ENCODE data around the gene ZNF768. TPM values are rescaled to one million over a fixed set of nuclear protein-coding genes. Genes with fewer than 3 reads are reported as not detected.

The ZNF768 gene
- total and polyA plus RNA-seq, 2 of the 13 experiments (the other 11 are each of a cell fraction or from before 2014, with no cell fraction given): 26.7 to 34.4 TPM

- in situ Hi-C loops (cut with HindIII; ENCODE audit: extremely low pct_ligation_motif_present, low pct_unique_long_range_greater_than_20kb): no loop called here
- no peak overlapping the region for H3K4me2 ChIP-seq (ENCODE audit: low read depth, low read length)
- DNase-seq (ENCODE audit: low spot score) (no peak), FAIRE-seq (no peak), ATAC-seq (no peak)
- no peak overlapping the region for H3K27ac ChIP-seq (ENCODE audit: extremely low read length, insufficient read depth, low read length)
- no peaks in the 10 kb centered on the region for H3K9me3 ChIP-seq (ENCODE audit: low read length)
- CTCF ChIA-PET (ENCODE audit: low intra/inter-chr PET ratio, low total read pairs): no interaction called here
- H3K27me3 ChIP-seq (ENCODE audit: control insufficient read depth in 1 of 2, insufficient read depth in 2 of 2, low read length in 2 of 2): no peaks in the 10 kb centered on the region; a peak in 1 of 5 replicates
- no peak overlapping the region for H2AFZ ChIP-seq (ENCODE audit: low read length)
- no peaks in the 10 kb centered on the region for H4K20me1 ChIP-seq (ENCODE audit: insufficient read depth, low read length)
- POLR2A ChIA-PET: no interaction called here
- WGBS (ENCODE audit: low lambda C conversion rate): 73% methylated on average over 12 of the region's 12 CpGs
- no TSS peak for BruUV-seq (replicated peaks)
- no peak overlapping the region for H3K4me3 ChIP-seq (replicated peaks in 1 of 3; ENCODE audit: insufficient read depth in 1 of 3, low read depth in 2 of 3, low read length in 3 of 3)
- no peak overlapping the region for H3K9ac ChIP-seq (ENCODE audit: insufficient read depth, low read depth, low read length)
- H3K36me3 ChIP-seq (replicated peaks in 1 of 2; ENCODE audit: control insufficient read depth in 1 of 2, insufficient read depth in 2 of 2, low read length in 2 of 2): no peaks in the 10 kb centered on the region
- TF ChIP-seq ZNF263 (CRISPR knock-in tag; IDR thresholded peaks at IDR 0.05) (peak; percentile 82), ZNF784 (CRISPR knock-in tag; IDR thresholded peaks at IDR 0.05; ENCODE audit: borderline replicate concordance) (no peak)
- intact Hi-C loops (cut with micrococcal nuclease; ENCODE audit: unreplicated experiment): no loop called here
- H3K4me1 ChIP-seq (ENCODE audit: insufficient read depth, low read length): peaks cover 10% of the 10 kb centered on the region
- H3K79me2 ChIP-seq (ENCODE audit: insufficient read depth, low read length): no peaks in the 10 kb centered on the region
Observed at GRCh38 chr16:30494709-30495108, 31.7 kb downstream of the ZNF768 start.

GRCh38 chr16:30493941-30494488 is 32.4 kb downstream of the ZNF768 start:
- ChIA-PET POLR2A (no interaction called here), CTCF (ENCODE audit: low intra/inter-chr PET ratio, low total read pairs) (no interaction called here)
- Histone ChIP-seq H4K20me1 (ENCODE audit: insufficient read depth, low read length) (no peaks in the 10 kb centered on the region), H3K9me3 (ENCODE audit: low read length) (no peaks in the 10 kb centered on the region), H3K4me2 (ENCODE audit: low read depth, low read length) (no peak overlapping the region), H3K27ac (ENCODE audit: extremely low read length, insufficient read depth, low read length) (no peak overlapping the region), H3K79me2 (ENCODE audit: insufficient read depth, low read length) (no peaks in the 10 kb centered on the region), H3K4me1 (ENCODE audit: insufficient read depth, low read length) (peaks cover 17% of the 10 kb centered on the region), H3K36me3 (replicated peaks in 1 of 2; ENCODE audit: control insufficient read depth in 1 of 2, insufficient read depth in 2 of 2, low read length in 2 of 2) (no peaks in the 10 kb centered on the region), H3K9ac (ENCODE audit: insufficient read depth, low read depth, low read length) (no peak overlapping the region), H3K4me3 (replicated peaks in 1 of 3; ENCODE audit: insufficient read depth in 1 of 3, low read depth in 2 of 3, low read length in 3 of 3) (no peak overlapping the region), H3K27me3 (ENCODE audit: control insufficient read depth in 1 of 2, insufficient read depth in 2 of 2, low read length in 2 of 2) (no peaks in the 10 kb centered on the region; a peak in 1 of 5 replicates), H2AFZ (ENCODE audit: low read length) (no peak overlapping the region)
- FAIRE-seq (no peak), DNase-seq (ENCODE audit: low spot score) (no peak), ATAC-seq (no peak; the same call in 2 of the 3 replicates)
- intact Hi-C loops (cut with micrococcal nuclease; ENCODE audit: unreplicated experiment): no loop called here
- TF ChIP-seq FOXJ3 (CRISPR knock-in tag; IDR thresholded peaks at IDR 0.05; ENCODE audit: borderline replicate concordance): no peak
- TF ChIP-seq HNF4G (IDR thresholded peaks at IDR 0.05; ENCODE audit: borderline replicate concordance, low read depth, low read length): no peak
- TF ChIP-seq HNF4G (CRISPR knock-in tag; IDR thresholded peaks at IDR 0.05; ENCODE audit: borderline replicate concordance, low read depth): no peak
- no peak for TF ChIP-seq ZKSCAN8 (CRISPR knock-in tag; IDR thresholded peaks at IDR 0.05; ENCODE audit: borderline replicate concordance)
- no peak for TF ChIP-seq ZSCAN29 (CRISPR knock-in tag; conservative IDR thresholded peaks at IDR 0.05)
- no peak for TF ChIP-seq KDM4B (CRISPR knock-in tag; IDR thresholded peaks at IDR 0.05)
- no peak for TF ChIP-seq NONO (IDR thresholded peaks at IDR 0.05)
- TF ChIP-seq NONO (CRISPR knock-in tag; conservative IDR thresholded peaks at IDR 0.05): no peak
- no peak for TF ChIP-seq NFAT5 (CRISPR knock-in tag; IDR thresholded peaks at IDR 0.05)
- no peak for TF ChIP-seq ZFP41 (CRISPR knock-in tag; IDR thresholded peaks at IDR 0.05; ENCODE audit: borderline replicate concordance)
- no peak for TF ChIP-seq BRD4 (CRISPR knock-in tag; IDR thresholded peaks at IDR 0.05)
- 64% methylated on average over 10 of the region's 11 CpGs for WGBS (ENCODE audit: low lambda C conversion rate)
- no TSS peak for BruUV-seq (replicated peaks)
- in situ Hi-C loops (cut with HindIII; ENCODE audit: extremely low pct_ligation_motif_present, low pct_unique_long_range_greater_than_20kb): no loop called here

Data from HepG2 (cell line).